ENCODE results near the gene PPFIA2. TPM values are rescaled to one million over a fixed set of nuclear protein-coding genes. Genes with fewer than 3 reads are reported as not detected.

The PPFIA2 gene
- total RNA-seq, result 2.0 and 6.5 TPM in 2 replicates

DNA sequence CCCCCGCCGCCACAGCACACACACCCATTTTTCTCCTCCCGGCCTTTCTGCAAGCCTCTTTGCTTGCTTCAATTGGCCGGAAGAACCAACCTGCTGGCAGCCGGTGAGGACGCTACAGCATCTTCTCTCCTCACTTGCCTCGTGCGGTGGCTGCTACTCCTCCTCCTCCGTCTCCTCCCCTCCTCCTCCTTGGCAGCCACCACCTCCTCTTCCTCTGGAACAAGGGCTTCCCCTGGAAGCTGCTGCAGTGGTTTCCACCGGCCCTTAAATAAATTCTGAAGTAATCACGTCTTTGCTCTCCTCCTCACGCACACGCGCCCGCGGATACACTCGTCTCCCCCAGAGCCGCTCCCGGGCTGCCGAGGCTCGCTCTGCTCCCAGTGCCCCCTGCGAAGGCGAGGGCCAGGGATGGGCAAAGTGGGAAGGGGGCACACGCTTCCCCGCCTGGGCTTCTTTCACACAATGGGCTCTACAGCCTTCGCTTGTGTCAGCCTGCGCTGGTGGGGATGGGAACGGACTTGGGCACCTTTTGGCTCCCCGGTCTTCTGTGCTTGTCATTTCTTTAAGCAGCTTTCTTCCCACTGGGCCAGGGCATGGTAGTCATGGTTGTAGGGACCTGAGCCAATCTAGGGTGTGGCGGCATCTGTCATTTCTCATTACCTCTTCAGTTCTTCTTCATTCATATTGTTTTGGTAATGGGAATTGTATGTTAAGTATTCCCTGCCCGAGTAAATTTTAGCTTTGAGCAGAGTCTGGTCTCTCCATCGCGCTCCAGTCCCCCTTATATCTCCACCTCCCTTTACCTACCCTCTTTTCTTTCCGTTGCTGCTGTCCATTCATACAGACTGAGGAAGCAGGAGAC, at the start of gene PPFIA2:
Gene PPFIA2, minus strand, starts transcription at position 161 of the 862 bp plus-strand sequence.

Data from smooth muscle cell of trachea (primary cell).